HG03097 (cell line): ENCODE results near the gene TMEM220.

Experiments
- ATAC-seq: cut with Tn5 transposase; IDR thresholded peaks from one replicate; pipeline ENCODE4 v1.9.1; 2021; ENCODE audit not compliant: unreplicated experiment, low FRiP score

TMEM220 gene

GRCh38 chr17:10673312-10673711 lies 56.5 kb downstream of the TMEM220 start:
- no peak for ATAC-seq

GRCh38 chr17:10668775-10669174 lies 61.0 kb downstream of the TMEM220 start:
- ATAC-seq: no peak

GRCh38 chr17:10666906-10667305 lies 62.9 kb downstream of the TMEM220 start:
- ATAC-seq: no peak

- ATAC-seq: no peak
Measured at GRCh38 chr17:10664571-10664970, 65.3 kb downstream of the TMEM220 start.
